Measurements from ENCODE around the gene CASD1.

GRCh38 chr7:94577357-94577756 is 67.7 kb downstream of the CASD1 start:
- TF ChIP-seq CTCF (optimal IDR thresholded peaks at IDR 0.05 in 1 of 3, IDR thresholded peaks at IDR 0.05 in 1 of 3, conservative IDR thresholded peaks at IDR 0.05 in 1 of 3; ENCODE audit: extremely low read depth in 1 of 3, insufficient read depth in 2 of 3, low read length in 3 of 3) = no peak
- TF ChIP-seq EZH2 (IDR thresholded peaks at IDR 0.05; ENCODE audit: low read length) = no peak

Data from keratinocyte (primary cell).